Body of pancreas (tissue), 4 donors: ENCODE data around the gene SLC4A8.

Experiments
- CTCF ChIP-seq, 7 experiments: fragments of 450-650 bp in 4 of 7; fragments of 200-600 bp in 3 of 7; sonication (generic) in 3 of 7; IDR thresholded peaks; one replicate each; pipeline ENCODE4 v1.5.1; 2016 to 2019; ENCODE audit warnings: antibody characterized with exemption in 7 of 7
- POLR2A ChIP-seq, 3 donors: fragments of 450-650 bp; IDR thresholded peaks; one replicate each; pipeline ENCODE4 v1.6.1; 2016; ENCODE audit warnings: antibody characterized with exemption in 3 of 3, mild to moderate bottlenecking in 2 of 3

GRCh38 chr12:51429700-51430099 is 5.1 kb downstream of the SLC4A8 start:
- no peak for TF ChIP-seq CTCF (IDR thresholded peaks at IDR 0.05)
- TF ChIP-seq POLR2A (IDR thresholded peaks at IDR 0.05): no peak
